Measurements from ENCODE around the gene RAB11FIP5.
"Not testable (repeated sequence)": the region's sequence is repeated elsewhere in the genome, so short reads cannot be mapped to it uniquely, and the experiment has no call there.

Gene RAB11FIP5, protein sequence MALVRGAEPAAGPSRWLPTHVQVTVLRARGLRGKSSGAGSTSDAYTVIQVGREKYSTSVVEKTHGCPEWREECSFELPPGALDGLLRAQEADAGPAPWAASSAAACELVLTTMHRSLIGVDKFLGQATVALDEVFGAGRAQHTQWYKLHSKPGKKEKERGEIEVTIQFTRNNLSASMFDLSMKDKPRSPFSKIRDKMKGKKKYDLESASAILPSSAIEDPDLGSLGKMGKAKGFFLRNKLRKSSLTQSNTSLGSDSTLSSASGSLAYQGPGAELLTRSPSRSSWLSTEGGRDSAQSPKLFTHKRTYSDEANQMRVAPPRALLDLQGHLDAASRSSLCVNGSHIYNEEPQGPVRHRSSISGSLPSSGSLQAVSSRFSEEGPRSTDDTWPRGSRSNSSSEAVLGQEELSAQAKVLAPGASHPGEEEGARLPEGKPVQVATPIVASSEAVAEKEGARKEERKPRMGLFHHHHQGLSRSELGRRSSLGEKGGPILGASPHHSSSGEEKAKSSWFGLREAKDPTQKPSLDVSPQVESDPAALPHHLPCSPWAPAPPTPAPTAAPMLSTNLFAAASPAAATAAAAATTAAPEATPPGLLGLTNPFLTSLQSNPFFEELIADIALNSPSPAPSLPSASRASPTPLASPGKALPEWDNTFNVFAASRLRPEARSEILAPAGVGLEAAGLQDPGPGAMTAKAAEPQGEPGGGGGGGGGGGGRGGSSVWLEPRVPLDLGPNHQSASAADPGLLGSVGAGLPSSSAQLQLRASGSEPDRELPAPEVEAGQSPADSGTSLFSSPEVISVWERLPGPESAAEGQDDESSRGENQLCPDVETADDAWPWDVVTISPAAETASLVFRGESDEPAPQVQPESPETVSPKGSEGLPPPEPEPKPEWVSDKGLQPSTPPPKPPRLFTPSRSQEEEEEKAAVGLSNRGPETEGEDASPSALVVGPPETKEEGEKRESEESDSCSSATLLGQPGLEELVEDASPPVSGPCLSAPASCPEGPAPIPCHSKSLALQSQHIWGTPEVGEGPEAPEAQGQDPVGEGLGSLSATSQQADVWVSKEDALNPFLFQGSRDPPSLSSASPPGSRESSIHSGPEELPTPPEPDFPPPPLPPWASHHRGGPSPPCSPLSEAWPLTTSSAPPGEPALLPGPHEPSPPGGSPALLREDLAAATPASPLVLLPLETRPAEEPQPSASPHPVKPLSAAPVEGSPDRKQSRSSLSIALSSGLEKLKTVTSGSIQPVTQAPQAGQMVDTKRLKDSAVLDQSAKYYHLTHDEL (N-terminal part only)
- total RNA-seq: 0.05 to 7.6 (median 1.4) reads per million in 18 experiments

DNA sequence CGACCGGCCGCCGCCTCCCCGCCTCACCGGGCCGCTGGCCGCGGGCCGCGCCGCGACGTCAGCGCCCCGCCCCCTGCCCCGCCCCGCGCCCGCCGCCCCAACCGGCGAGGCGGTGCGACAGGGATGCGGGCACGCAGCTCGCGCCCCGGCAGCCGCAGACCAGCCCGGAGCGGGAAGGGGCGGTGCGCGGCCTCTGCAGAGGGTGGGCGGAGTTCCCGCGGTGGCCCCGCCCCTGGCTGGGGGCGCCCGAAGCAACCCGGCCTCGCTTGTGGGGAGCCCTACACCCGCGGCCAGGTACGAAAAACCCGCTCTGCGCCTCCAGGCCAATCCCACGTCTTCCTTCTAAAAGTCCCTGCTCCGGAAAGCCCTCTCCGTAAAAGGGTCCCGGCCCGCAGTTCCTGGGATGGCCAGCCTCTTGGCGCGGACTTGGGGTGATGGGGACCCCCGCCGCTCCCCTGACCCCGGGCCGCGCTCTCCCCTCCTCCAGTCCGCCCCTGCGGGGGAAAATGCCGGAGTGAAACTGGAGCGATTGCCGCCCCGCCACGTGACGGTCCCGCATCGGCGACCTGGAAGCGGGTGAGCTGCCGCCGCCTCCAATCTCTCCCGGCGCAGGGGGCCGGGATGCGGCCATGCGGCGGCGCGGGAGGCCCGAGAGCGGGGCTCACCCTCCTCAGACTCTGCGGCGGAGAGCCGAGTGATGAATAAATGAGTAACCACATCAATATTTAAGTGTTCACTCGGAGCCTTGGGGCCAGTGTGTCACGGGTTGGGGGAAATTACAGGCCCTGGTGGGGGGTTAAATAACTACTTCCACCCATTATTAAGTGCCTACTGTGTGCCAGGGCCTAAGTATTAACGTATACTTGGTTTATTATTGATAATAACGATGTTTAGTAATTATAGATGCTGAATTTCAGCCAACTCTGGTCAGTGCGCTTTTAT is at the start of gene RAB11FIP5:
Gene RAB11FIP5 (minus strand): TSS at position 36 of the 942 bp plus-strand sequence. CDS start 171 bp downstream, outside the sequence.
- peak; percentile 3 to 47 for DNase-seq

DNA sequence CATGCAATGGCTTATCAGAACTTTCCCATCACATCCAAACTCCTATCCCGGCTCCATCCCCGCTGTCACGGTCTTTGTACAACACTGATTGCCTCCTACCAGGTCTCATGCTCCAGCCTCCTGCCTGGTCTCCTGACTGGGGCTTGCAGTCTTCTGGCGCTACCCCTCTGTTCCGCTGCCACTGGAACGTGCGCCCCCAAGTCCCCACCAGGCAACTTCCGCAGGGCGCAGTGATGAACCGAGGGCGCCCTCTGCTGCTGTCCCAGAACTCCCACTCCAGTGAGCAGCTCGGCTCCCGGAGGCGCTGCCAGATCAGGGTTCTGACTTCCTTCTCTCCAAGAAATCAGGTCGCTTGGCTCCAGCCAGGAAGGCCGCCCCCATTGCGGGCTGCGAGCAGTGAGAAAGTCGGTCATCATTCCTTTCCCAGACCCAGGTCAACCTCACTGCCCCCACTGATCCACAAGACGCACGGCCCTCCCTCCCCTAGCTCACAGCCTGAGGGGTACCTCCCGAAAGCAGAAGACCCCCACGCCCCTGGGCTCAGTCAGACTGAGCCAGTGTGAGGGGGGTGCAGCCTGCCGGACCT is 43.9 kb upstream of the RAB11FIP5 start:
- peak; percentile 22 to 49 for DNase-seq

- no peak for DNase-seq
These were observed 30.2 kb upstream of the RAB11FIP5 start for GRCh38 chr2:73142937-73143336.

- DNase-seq: no peak
These were observed 29.1 kb upstream of the RAB11FIP5 start for GRCh38 chr2:73141896-73142295.

GRCh38 chr2:73135236-73135635 is 22.5 kb upstream of the RAB11FIP5 start:
- DNase-seq: no peak

DNA sequence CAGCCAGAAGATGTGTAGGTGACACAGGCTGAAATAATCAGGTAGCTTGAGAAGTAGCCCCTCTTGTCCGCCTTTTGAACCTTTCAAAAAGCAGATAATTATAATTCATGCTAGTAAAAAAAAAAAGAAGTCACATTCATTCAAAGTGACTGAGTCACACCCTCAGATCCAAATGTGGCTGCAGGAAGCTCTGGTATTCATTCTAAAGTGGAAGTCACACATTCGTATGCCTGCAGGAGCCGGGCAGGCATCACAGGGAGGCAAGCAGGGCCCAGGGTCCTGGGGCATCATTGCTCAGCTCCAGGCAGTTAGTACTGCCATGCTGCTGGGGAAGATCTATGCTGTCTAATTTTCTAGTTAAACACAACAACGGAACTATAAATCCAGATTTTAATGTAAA is 21.7 kb upstream of the RAB11FIP5 start:
- peak in 1 of 2 donors; percentile 2 for DNase-seq

GRCh38 chr2:73133566-73134197 is 20.9 kb upstream of the RAB11FIP5 start:
- DNase-seq: no peak

DNA sequence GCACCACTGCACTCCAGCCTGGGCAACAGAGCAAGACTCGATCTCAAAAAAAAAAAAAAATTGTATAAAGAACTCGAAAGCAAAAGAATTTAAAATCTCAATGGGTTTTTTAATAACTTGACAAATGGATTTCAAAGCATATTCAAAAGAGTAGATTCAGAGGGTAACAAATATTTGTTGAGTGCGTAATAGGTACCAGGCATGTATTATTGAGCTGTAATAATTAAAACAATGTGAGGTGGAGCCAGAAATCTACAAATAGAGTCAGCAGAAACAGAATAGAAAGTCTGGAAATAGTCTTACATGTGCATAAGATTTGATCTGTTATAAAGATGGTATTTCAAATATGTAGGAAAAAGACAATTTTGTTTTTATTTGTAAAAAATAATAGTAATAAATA is 19.1 kb upstream of the RAB11FIP5 start:
- no peak for DNase-seq

- no peak for DNase-seq
These were observed 18.0 kb upstream of the RAB11FIP5 start for GRCh38 chr2:73130790-73131189.

DNA sequence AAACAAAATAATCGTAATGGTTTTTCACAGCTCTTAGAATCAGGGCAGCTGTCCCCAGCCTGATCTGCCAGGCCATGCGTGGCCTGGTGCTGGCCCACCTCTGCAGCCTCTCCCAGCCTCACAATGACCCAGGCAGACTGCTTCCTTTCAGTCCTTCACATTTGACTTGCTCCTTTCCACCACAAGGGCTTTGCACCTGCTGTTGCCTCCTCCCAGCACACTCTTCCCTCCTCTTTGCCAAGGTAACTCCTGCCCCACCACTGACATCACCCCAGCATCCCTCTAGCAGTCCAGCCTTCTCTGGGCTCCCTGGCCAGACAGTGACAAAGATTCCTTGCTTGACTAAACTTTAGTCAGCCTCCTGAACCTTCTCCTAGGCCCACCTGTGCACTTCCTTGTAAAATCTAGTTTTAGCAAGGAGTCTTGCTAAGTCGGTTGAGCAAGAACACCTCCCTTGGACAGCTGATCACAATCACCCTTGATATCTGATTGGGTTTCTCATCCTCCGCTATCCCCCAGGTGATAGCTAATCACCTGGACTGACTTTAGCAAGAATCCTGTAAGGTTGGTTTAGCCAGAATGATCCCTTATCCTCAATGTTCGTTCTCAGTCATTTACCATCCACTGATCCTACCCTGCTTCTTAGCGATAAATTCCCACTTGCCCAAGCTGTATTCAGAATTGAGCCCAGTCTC is 16.2 kb upstream of the RAB11FIP5 start:
- no peak for DNase-seq

DNA sequence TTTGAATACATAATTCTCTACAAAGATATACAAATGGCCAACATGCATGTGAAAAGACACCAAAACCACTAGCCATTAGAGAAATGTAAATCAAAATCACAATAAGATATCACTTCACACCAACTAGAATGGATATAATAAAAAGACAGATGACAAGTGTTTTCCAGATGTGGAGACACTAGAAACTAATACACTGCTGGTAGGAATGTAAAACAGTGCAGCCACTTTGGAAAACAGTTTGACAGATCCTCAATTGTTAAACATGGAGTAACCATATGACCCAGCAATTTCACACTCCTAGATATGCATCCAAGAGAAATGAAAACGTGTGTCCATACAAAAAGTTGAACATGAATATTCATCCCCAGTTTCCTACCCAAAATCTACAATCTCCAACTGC is 9.8 kb upstream of the RAB11FIP5 start:
- DNase-seq: no peak

GRCh38 chr2:73119611-73120239 is 7.0 kb upstream of the RAB11FIP5 start:
- not testable (repeated sequence) for DNase-seq

GRCh38 chr2:73117441-73117840 is 4.7 kb upstream of the RAB11FIP5 start:
- DNase-seq: no peak

- no peak for DNase-seq
These were observed 3.6 kb upstream of the RAB11FIP5 start for GRCh38 chr2:73116182-73116960.

DNA sequence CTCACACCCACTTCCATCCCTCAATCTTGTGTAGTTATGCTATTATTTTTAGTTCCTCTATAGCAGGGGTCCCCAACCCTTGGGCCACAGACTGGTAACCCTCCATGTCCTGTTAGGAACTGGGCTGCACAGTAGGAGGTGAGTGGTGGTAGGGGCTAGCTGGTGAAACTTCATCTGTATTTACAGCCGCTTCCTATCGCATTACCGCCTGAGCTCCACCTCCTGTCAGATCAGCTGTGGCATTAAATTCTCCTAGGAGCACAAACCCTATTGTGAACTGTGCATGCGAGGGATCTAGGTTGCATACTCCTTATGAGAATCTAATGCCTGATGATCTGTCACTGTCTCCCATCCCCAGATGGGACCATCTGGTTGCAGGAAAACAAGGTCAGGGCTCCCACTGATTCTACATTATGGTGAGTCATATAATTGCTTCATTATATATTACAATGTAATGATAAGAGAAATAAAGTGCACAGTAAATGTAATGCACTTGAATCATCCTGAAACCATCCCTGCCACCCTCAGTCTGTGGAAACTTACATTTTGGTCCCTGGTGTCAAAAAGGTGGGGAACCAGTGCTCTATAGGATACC is 1.6 kb upstream of the RAB11FIP5 start:
- no peak for DNase-seq

DNA sequence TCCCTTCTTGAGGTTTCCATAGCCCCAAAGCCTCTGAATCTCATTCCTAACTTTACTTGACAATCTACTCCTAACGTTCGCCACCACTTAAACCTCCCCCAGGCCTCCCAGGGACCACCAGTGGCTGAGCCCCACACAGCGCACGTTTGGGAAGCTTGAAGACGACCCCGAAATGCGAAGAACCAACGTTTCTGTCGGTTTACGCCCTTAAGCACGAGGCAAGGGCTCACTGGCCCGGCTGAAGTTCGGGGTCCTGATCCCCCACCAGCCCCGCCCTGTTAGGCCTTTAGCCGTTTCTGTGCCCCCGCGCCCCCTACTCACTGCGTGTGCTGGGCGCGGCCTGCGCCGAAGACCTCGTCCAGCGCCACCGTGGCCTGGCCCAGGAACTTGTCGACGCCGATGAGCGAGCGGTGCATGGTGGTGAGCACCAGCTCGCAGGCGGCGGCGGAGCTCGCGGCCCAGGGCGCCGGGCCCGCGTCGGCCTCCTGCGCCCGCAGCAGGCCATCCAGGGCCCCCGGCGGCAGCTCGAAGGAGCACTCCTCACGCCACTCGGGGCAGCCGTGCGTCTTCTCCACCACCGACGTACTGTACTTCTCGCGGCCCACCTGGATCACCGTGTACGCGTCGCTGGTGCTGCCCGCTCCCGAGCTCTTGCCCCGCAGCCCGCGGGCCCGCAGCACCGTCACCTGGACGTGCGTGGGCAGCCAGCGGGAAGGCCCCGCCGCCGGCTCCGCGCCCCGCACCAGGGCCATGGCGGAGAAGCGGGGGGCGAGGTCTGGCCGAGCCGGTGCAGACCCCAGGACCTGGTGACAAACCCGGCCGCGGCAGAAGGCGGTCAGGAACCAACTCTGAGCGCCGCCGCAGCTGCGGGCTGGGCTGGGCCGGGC is 479 bp downstream of the RAB11FIP5 start:
- peak in 1 of 2 donors; percentile 7 for DNase-seq
